Tongue (tissue), 2 donors: Measurements from ENCODE around the gene OCA2. TPM values are rescaled to one million over a fixed set of nuclear protein-coding genes. Genes with fewer than 3 reads are reported as not detected.
"Not testable (repeated sequence)": the region's sequence is repeated elsewhere in the genome, so short reads cannot be mapped to it uniquely, and the experiment has no call there.

ENCODE experiments used
- DNase-seq: peaks from one replicate; pipeline ENCODE4 v3.0.0-alpha.2; 2015
- total RNA-seq: library from RNA; depleted of rRNA; stranded (reverse); fragments of >200 nt; gene quantifications from one replicate; pipeline ENCODE4 v1.2.3, GENCODE V29; 2014

The OCA2 gene
- total RNA-seq, 1 donor from 2014 or later = 4.9 TPM

GRCh38 chr15:28022181-28022580 lies 76.9 kb downstream of the OCA2 start:
- DNase-seq = peak; percentile 43

DNA sequence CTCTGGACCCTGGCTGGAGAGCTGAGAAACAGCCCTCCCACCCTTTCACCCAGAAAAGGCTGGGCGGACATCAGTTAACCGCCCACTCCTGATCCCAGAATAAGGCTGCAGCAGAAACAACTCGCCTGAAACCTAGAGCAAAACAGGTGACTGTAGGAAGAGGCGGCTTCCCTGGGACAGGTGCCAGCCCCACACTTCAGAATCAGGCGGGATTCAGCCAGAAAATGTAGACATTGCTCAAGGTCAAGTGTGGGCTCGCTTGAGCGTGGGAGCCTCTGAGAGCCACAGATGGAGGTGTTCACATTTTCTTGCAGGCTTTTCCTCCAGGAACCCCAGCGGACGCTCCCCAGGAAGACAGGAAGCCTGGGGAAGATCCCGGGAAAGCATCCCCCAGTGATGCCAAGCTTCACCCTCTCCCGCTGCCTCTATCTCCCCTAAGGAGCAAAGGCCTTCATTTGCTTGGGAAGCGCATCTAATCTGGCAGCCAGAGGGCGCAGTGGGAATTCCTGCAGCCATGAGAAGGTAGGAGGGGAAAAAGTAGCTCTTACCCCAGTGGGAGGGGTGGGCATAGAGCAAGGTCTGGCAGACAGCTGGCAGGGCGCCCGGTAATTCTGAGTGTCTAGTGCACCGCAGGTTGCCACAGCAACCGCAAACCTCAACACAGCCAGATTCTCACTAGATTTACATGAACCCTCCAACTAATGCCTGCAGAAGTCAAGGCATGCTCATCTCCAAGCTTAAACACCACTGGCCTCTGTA lies 77.7 kb downstream of the OCA2 start:
- DNase-seq = peak; percentile 96

- DNase-seq = no peak
These were observed 78.5 kb downstream of the OCA2 start for GRCh38 chr15:28020644-28021043.

GRCh38 chr15:28019594-28020309 lies 79.4 kb downstream of the OCA2 start:
- peak; percentile 48 for DNase-seq

DNA sequence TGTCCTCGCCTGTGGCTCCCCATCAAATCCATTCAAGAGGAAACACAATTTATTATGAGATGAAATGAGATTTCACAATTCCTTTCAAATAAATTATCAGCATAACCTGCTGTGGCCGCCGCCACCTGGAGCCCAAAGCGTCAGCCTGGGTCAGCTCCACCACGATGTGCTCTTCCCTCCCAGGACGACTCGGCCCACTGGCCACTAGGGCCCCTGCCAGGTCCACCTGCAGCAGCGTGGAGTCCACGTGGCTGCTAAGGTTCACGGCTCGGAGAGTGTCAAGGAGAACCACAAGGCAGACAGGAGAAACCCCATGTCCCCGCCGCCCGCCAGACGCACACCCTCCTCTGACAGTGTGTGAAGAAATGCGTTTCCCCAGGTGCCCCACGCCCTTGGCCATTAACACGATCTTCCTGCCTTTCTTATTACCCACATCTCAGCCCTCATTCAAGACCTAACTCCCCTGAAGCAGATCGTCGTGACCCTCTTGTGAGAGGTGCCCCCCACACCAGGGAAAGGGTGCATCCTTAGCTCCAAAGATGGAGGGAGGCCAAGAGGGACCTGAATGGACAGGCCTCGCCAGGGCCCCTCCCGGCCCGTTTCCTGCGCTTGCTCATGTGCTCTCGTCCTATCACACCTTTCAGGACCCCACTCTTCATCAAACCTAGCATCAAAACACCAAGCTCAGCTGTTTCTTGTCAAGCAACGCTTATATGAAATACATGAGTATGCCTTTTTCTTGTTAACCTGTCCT lies 80.6 kb downstream of the OCA2 start:
- DNase-seq = no peak

DNA sequence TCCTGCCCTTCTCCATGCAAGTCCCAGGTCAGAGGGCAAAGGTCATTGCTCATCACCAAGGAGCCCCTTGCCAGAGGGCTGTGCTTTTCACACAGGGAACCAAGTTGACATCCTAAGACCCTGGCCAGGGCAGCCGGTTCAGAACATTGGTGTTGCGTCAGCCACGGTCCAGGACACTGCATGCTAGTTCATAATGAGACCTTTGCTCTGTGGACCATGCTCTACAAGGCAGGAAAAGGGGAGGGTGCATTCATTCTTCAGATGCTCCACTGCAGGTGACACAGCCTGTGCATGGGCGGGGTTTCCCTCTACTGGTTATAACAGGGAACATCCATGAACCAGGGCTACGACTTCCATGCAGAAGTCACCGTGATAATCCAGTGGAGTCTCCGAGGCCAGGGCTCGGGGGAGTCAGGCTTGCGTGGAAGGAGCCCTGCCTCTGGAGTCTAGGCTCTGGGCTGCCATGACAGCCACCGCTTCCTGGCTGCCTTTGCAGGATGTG lies 81.6 kb downstream of the OCA2 start:
- peak; percentile 4 for DNase-seq

- DNase-seq = no peak
These were observed 83.3 kb downstream of the OCA2 start for GRCh38 chr15:28015855-28016254.

GRCh38 chr15:28014623-28015200 lies 84.4 kb downstream of the OCA2 start:
- no peak for DNase-seq

DNA sequence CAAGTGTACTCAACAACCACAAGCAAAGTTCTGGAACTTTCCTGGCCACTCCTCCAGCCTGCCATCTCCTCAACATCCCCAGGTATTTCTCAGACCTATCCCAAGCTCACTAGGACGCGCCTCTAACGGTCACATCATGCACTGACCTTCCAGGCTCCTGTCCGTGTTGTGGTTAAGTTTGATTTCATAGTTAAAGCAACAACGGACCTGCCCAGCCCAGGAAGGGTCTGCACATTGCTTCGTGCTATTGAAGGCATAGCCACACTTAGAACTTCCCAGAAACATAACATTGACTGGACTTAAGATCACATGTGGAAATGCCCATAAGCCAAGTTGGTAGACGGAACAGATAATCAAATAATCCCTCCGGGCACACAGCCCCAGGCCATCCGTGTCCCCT lies 85.1 kb downstream of the OCA2 start:
- no peak for DNase-seq

GRCh38 chr15:28013480-28013879 lies 85.6 kb downstream of the OCA2 start:
- DNase-seq = no peak

GRCh38 chr15:28012231-28012630 lies 86.9 kb downstream of the OCA2 start:
- no peak for DNase-seq

- not testable (repeated sequence) for DNase-seq
These were observed 90.9 kb downstream of the OCA2 start for GRCh38 chr15:28008175-28008574.

DNA sequence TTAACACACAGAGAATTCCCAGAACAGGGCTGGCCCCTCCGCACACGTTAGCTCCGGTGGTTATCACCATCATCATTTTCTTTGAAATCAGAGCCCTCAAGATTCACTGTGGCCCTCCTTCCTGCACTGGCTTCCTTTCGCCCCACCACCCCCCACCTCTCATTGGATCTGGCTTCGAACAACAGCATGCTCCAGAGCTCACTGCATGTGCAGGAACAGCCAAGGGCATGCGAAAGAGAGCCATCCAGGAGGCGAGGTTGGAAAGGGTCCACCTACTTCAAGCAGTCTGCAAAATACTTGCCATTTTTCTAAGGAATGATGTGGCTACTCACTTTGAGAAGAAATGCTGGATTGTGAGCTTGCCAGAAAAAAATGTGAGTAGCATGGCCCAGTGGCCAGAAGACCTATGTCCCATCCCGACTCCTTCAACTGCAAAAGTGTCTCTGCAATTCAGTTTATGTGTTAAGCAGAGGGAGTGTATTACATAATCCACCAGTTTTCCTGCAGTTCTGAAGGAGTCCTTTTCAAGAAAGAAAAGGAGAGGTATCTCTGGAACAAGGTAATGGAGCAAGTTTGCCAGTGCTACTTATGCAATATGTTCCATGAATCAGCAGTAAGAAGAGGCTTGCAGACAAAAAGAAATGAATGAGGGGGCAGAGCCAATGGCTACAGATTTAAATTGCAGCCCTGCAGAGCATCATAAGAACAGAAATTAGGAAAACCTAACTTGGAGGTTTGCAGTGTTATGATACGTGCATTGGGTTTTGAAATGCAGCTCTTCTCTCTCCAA lies 92.8 kb downstream of the OCA2 start:
- DNase-seq = peak; percentile 9

- no peak for DNase-seq
These were observed 94.0 kb downstream of the OCA2 start for GRCh38 chr15:28005004-28005527.

GRCh38 chr15:28004143-28005003 lies 94.7 kb downstream of the OCA2 start:
- no peak for DNase-seq

DNA sequence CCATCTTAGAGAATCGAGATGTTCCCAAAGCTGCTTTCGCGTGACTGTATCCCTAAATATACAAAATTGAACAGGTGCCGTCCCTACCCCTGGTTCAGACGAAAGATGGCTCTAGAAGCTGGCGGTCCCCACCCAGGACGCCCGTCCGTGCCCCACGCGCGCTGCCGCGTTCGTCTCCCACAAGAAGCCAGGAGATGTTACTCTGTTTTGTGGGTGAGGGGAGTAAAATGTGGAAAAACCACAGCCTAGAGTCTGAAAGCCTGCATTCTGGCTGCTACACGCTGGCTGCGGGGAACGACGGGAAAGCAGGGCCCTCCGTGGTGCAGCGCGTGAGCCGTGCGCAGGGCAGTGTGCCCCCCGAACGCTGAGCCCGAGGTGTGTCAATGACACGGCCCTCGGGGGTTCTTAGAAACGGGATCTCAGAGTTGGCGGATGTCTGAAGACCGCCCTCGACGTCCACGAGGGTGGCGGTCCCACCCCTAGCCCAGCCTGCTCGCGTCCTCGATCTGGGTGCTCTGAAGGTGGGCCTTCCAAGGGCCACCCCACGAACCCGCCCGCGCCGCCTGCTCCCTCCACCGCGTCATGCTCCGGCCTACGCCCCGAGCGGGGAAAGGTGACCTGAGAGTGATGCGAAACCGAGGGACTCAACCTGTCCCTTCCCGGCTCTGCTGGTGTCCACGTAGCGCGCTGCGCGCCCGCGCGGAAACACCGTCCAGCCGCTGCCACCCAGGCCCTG lies 95.6 kb downstream of the OCA2 start:
- no peak for DNase-seq

- no peak for DNase-seq
These were observed 96.2 kb downstream of the OCA2 start for GRCh38 chr15:28002867-28003266.

GRCh38 chr15:28002136-28002861 lies 96.8 kb downstream of the OCA2 start:
- no peak for DNase-seq

- DNase-seq = no peak
These were observed 97.5 kb downstream of the OCA2 start for GRCh38 chr15:28001641-28002040.
